GM10248 (cell line): ENCODE measurements around the gene RNF207.

Source experiments
- CTCF ChIA-PET: fragments of 300-600 bp; sonication (Branson Sonifier 250); formaldehyde crosslinking; extraction: SDS; loops from one replicate; lab custom pipeline; 2021; ENCODE audit warnings: antibody characterized with exemption; lab: Yijun Ruan, JAX
- POLR2A ChIA-PET: fragments of 350-650 bp; sonication (Branson Sonifier 250); formaldehyde crosslinking; extraction: SDS; loops from one replicate; lab custom pipeline; 2020; ENCODE audit warnings: antibody characterized with exemption; lab: Yijun Ruan, JAX
- DNase-seq: peaks from one replicate; pipeline ENCODE4 v3.0.0; 2012; ENCODE audit errors: extremely low spot score
- TF ChIP-seq, protein P1 (sequence below): IDR thresholded peaks from 2 replicates; pipeline ENCODE4 v1.5.1; 2012; ENCODE audit warnings: mild to moderate bottlenecking, low read depth; ENCODE audit errors: extremely low read depth, missing control alignments, control extremely low read depth

The RNF207 gene

DNA sequence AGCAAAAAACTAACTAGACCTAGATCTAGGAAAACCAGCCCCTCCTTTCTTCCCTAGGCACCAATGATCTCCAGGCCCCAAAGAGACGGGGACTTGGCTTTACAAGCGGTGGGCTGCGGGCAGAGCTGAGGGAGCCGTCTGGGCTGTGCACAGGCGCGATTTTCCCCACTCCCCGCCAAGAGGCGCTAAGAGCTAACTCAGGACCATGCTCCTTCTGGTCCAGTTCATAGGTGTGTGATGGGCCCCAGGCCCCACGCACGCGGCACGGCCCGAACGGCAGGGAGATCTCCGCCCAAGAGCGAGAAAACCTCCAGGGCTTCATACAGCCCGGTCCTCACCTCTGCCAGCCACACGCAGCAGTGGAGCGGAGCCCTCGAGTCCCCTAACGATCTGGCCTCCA, 62.5 kb downstream of the RNF207 start:
- TF ChIP-seq, protein P1, sequence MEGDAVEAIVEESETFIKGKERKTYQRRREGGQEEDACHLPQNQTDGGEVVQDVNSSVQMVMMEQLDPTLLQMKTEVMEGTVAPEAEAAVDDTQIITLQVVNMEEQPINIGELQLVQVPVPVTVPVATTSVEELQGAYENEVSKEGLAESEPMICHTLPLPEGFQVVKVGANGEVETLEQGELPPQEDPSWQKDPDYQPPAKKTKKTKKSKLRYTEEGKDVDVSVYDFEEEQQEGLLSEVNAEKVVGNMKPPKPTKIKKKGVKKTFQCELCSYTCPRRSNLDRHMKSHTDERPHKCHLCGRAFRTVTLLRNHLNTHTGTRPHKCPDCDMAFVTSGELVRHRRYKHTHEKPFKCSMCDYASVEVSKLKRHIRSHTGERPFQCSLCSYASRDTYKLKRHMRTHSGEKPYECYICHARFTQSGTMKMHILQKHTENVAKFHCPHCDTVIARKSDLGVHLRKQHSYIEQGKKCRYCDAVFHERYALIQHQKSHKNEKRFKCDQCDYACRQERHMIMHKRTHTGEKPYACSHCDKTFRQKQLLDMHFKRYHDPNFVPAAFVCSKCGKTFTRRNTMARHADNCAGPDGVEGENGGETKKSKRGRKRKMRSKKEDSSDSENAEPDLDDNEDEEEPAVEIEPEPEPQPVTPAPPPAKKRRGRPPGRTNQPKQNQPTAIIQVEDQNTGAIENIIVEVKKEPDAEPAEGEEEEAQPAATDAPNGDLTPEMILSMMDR, result no peak
- ChIA-PET CTCF (interaction anchor here (1.0 to 1.3 kb wide), 4 partner anchors 22 to 76 kb away, joined by 3 to 7 read pairs (median 3); no protein-coding TSS in a partner anchor), POLR2A (no interaction called here)

DNA sequence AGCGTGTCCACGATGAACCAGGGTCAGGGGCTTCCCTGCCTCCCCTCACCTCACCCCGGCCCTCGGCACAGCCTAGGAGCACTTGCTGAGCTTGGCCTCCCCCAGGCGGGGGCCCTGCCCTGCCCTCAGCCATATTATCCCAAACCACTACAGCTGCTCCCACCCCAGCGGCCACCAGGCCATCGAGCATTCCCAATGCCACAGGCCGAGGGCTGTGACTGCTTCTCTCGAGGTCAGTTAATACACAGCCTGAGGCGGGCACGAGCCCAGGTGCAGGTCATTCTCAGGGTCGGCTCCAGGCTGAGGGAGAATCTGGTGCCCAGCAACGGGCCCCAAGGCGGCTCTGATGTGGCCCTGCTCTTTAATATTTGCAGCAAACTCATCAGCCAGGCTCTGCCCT, 63.4 kb downstream of the RNF207 start:
- POLR2A ChIA-PET, result no interaction called here
- DNase-seq, result no peak
- TF ChIP-seq, protein P1, result no peak
- CTCF ChIA-PET, result interaction anchor here (1.0 kb wide), 1 partner anchor 75 kb away, joined by 3 read pairs; no protein-coding TSS in a partner anchor

More for the DNA sequence above, 62.5 kb downstream of the RNF207 start:
- no peak for DNase-seq

DNA sequence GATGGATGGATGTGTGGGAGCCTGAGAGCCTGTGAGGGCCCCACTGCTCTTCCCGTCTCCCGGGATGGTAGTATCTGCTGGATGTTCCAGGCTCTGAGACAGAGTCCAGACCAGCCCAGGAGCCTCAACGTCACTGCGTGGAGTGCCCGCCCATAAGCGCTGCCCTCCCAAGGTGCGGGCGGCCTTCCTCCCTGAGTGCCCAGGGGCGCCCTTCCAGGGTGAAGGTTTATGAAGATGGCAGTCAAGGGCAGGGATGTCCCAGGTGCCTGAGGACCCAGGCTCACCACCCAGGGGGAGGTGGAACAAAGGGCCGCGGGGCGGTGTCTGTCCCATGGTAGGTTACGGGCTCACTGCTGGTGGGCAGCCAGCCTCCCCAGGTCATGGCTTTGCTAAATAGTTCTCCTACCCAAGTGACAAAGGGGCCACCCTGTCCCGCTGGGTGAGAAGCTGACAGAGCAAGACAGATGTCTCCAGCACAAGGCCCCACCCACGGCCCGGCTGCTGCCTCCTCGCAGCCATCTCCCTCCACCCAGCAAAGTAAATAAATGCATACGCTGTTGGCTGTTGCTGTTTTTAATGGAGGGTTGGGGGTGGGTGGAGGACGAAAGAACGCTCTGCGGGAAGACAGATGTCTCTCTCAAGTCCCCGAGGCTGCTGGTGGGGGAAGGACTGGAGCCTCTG, 63.9 kb downstream of the RNF207 start:
- POLR2A ChIA-PET, result no interaction called here
- TF ChIP-seq, protein P1, result no peak
- DNase-seq, result no peak
- CTCF ChIA-PET, result no interaction called here

- TF ChIP-seq, protein P1, result no peak
- no peak for DNase-seq
- ChIA-PET CTCF (no interaction called here), POLR2A (no interaction called here)
These were observed 64.5 kb downstream of the RNF207 start for GRCh38 chr1:6270401-6270800.
